Activated naive CD4-positive, alpha-beta T cell treated with anti-CD3 and anti-CD28 coated beads for 36 hours (primary cell): ENCODE measurements around the gene WDR91. TPM values are rescaled to one million over a fixed set of nuclear protein-coding genes. Genes with fewer than 3 reads are reported as not detected.
A peak's percentile ranks its signal among the peaks of the same experiment; 100 is the strongest.

ENCODE experiments used
- CTCF ChIA-PET: fragments of 350-600 bp; sonication (Branson Sonifier 250); formaldehyde crosslinking; loops from one replicate; lab custom pipeline; 2021; ENCODE audit warnings: antibody characterized with exemption; lab: Charles Lee
- DNase-seq: peaks from one replicate; pipeline ENCODE4 v3.0.0-alpha.2; 2020
- H3K27ac Mint-ChIP-seq: one replicate; pipeline ENCODE4 v1.8.0; 2021; ENCODE audit warnings: mild to moderate bottlenecking, mixed read lengths
- H3K27me3 Mint-ChIP-seq: one replicate; pipeline ENCODE4 v1.8.0; 2021; ENCODE audit warnings: low read depth, mixed read lengths
- H3K36me3 Mint-ChIP-seq: one replicate; pipeline ENCODE4 v1.8.0; 2021; ENCODE audit warnings: low read depth, mixed read lengths
- H3K4me1 Mint-ChIP-seq: one replicate; pipeline ENCODE4 v1.8.0; 2021; ENCODE audit warnings: low read depth, mixed read lengths
- H3K4me3 Mint-ChIP-seq: one replicate; pipeline ENCODE4 v1.8.0; 2021; ENCODE audit warnings: mild to moderate bottlenecking, moderate library complexity, mixed read lengths
- H3K9me3 Mint-ChIP-seq: one replicate; pipeline ENCODE4 v1.8.0; 2021; ENCODE audit warnings: mixed read lengths
- intact Hi-C: fragments of 100-400 bp; cut with micrococcal nuclease; formaldehyde crosslinking; loops from one replicate; pipeline ENCODE4 v1.15.1; 2023
- total RNA-seq, 2 experiments: library from RNA; stranded (reverse); gene quantifications; one replicate each; pipeline ENCODE4 v1.2.3, GENCODE V29; 2021

The WDR91 gene
- total RNA-seq, 2 experiments from 2014 or later = 10.6 to 11.1 TPM

- H3K27ac Mint-ChIP-seq = peak within 1 kb of the TSS; percentile 95
- no peaks in the 10 kb centered on the region for H3K9me3 Mint-ChIP-seq
- intact Hi-C loops = loop anchor here (1.0 to 5.0 kb wide), 12 partner anchors 41 to 738 kb away; partner anchors contain the start of genes AGBL3, BPGM and WDR91
- peak within 1 kb of the TSS; percentile 89 for H3K4me3 Mint-ChIP-seq
- no peaks in the 10 kb centered on the region for H3K27me3 Mint-ChIP-seq
- peaks cover 43% of the 10 kb centered on the region for H3K4me1 Mint-ChIP-seq
- DNase-seq = peak; percentile 97
- CTCF ChIA-PET = interaction anchor here (0.6 to 4.9 kb wide), 13 partner anchors 8 to 537 kb away, joined by 3 to 61 read pairs (median 4); partner anchors contain the start of genes AGBL3, TMEM140 and WDR91
- peaks cover 42% of the 10 kb centered on the region for H3K36me3 Mint-ChIP-seq
Measured at GRCh38 chr7:135170274-135170997, 40.9 kb downstream of the WDR91 start, which contains the start of gene CYREN. CYREN (minus strand) TSS chr7:135170707; CDS start chr7:135168922, 1,785 bp downstream.

- CTCF ChIA-PET = interaction anchor here (0.6 to 4.9 kb wide), 7 partner anchors 9 to 216 kb away, joined by 3 to 61 read pairs (median 10); partner anchors contain the start of genes AGBL3, TMEM140 and WDR91
- Mint-ChIP-seq H3K27ac (peak overlapping the region; percentile 95), H3K9me3 (no peaks in the 10 kb centered on the region), H3K4me3 (peak overlapping the region; percentile 89), H3K4me1 (peaks cover 43% of the 10 kb centered on the region), H3K27me3 (no peaks in the 10 kb centered on the region), H3K36me3 (peaks cover 46% of the 10 kb centered on the region)
- intact Hi-C loops = loop anchor here (1.0 to 5.0 kb wide), 15 partner anchors 10 to 853 kb away; partner anchors contain the start of genes AGBL3, BPGM, SLC35B4 and TMEM140
- no peak for DNase-seq
Measured at GRCh38 chr7:135169964-135170273, 41.4 kb downstream of the WDR91 start.

- intact Hi-C loops = loop anchor here (1.0 to 5.0 kb wide), 3 partner anchors 9 to 852 kb away; partner anchors contain the start of genes SLC35B4 and TMEM140
- CTCF ChIA-PET = interaction anchor here (0.5 to 4.9 kb wide), 11 partner anchors 9 to 522 kb away, joined by 3 to 61 read pairs (median 4); partner anchors contain the start of genes AGBL3, TMEM140 and WDR91
- DNase-seq = peak; percentile 85
- Mint-ChIP-seq H3K4me1 (peaks cover 43% of the 10 kb centered on the region), H3K9me3 (no peaks in the 10 kb centered on the region), H3K27me3 (no peaks in the 10 kb centered on the region), H3K36me3 (peaks cover 49% of the 10 kb centered on the region), H3K27ac (peak overlapping the region; percentile 95), H3K4me3 (peak overlapping the region; percentile 89)
Measured at GRCh38 chr7:135169141-135169963, 42.0 kb downstream of the WDR91 start.

GRCh38 chr7:135168489-135169140 lies 42.7 kb downstream of the WDR91 start:
- CTCF ChIA-PET = interaction anchor here (0.5 to 4.9 kb wide), 11 partner anchors 8 to 521 kb away, joined by 3 to 61 read pairs (median 3); partner anchors contain the start of genes AGBL3, TMEM140 and WDR91
- H3K4me3 Mint-ChIP-seq = peak overlapping the region; percentile 89
- no peak for DNase-seq
- no peaks in the 10 kb centered on the region for H3K27me3 Mint-ChIP-seq
- peak overlapping the region; percentile 95 for H3K27ac Mint-ChIP-seq
- peaks cover 46% of the 10 kb centered on the region for H3K4me1 Mint-ChIP-seq
- peaks cover 56% of the 10 kb centered on the region for H3K36me3 Mint-ChIP-seq
- no peaks in the 10 kb centered on the region for H3K9me3 Mint-ChIP-seq
- intact Hi-C loops = loop anchor here (1.0 to 5.0 kb wide), 3 partner anchors 8 to 851 kb away; partner anchors contain the start of genes SLC35B4 and TMEM140

GRCh38 chr7:135168001-135168400 lies 43.3 kb downstream of the WDR91 start:
- intact Hi-C loops = loop anchor here (5.0 kb wide), 1 partner anchor 851 kb away; the partner anchor contains the start of gene SLC35B4
- peak overlapping the region; percentile 95 for H3K27ac Mint-ChIP-seq
- peak; percentile 66 for DNase-seq

GRCh38 chr7:135167365-135167917 lies 43.9 kb downstream of the WDR91 start:
- DNase-seq = no peak
- H3K27me3 Mint-ChIP-seq = no peaks in the 10 kb centered on the region
- H3K27ac Mint-ChIP-seq = peak overlapping the region; percentile 95
- intact Hi-C loops = loop anchor here (5.0 kb wide), 1 partner anchor 850 kb away; the partner anchor contains the start of gene SLC35B4
- peaks cover 62% of the 10 kb centered on the region for H3K36me3 Mint-ChIP-seq
- CTCF ChIA-PET = interaction anchor here (2.7 to 4.9 kb wide), 2 partner anchors 7 to 20 kb away, joined by 14 to 61 read pairs; partner anchors contain the start of gene TMEM140
- peak overlapping the region; percentile 45 for H3K4me3 Mint-ChIP-seq
- peaks cover 6% of the 10 kb centered on the region for H3K9me3 Mint-ChIP-seq
- H3K4me1 Mint-ChIP-seq = peaks cover 46% of the 10 kb centered on the region

More at GRCh38 chr7:135168001-135168400, 43.3 kb downstream of the WDR91 start:
- Mint-ChIP-seq H3K27me3 (no peaks in the 10 kb centered on the region), H3K4me3 (peak overlapping the region; percentile 89), H3K4me1 (peaks cover 46% of the 10 kb centered on the region), H3K36me3 (peaks cover 57% of the 10 kb centered on the region), H3K9me3 (peaks cover under 1% of the 10 kb centered on the region)
- CTCF ChIA-PET = interaction anchor here (1.0 to 4.9 kb wide), 7 partner anchors 7 to 207 kb away, joined by 3 to 61 read pairs (median 10); partner anchors contain the start of genes AGBL3, TMEM140 and WDR91

- CTCF ChIA-PET = no interaction called here
Measured at GRCh38 chr7:135166338-135166990, 44.9 kb downstream of the WDR91 start.

GRCh38 chr7:135165862-135166261 lies 45.5 kb downstream of the WDR91 start:
- no peak for DNase-seq
- Mint-ChIP-seq H3K36me3 (peaks cover 78% of the 10 kb centered on the region), H3K9me3 (peaks cover 11% of the 10 kb centered on the region), H3K27me3 (no peaks in the 10 kb centered on the region), H3K27ac (no peak overlapping the region), H3K4me3 (no peak overlapping the region), H3K4me1 (peaks cover 46% of the 10 kb centered on the region)
- intact Hi-C loops = loop anchor here (5.0 kb wide), 1 partner anchor 849 kb away; the partner anchor contains the start of gene SLC35B4
- CTCF ChIA-PET = no interaction called here

More at GRCh38 chr7:135166338-135166990, 44.9 kb downstream of the WDR91 start:
- no peaks in the 10 kb centered on the region for H3K27me3 Mint-ChIP-seq
- intact Hi-C loops = loop anchor here (5.0 kb wide), 1 partner anchor 849 kb away; the partner anchor contains the start of gene SLC35B4
- H3K4me1 Mint-ChIP-seq = peaks cover 45% of the 10 kb centered on the region
- H3K27ac Mint-ChIP-seq = peak overlapping the region; percentile 95
- no peak overlapping the region for H3K4me3 Mint-ChIP-seq
- H3K36me3 Mint-ChIP-seq = peaks cover 72% of the 10 kb centered on the region
- H3K9me3 Mint-ChIP-seq = peaks cover 11% of the 10 kb centered on the region
- no peak for DNase-seq

- CTCF ChIA-PET = interaction anchor here (1.5 kb wide), 1 partner anchor 532 kb away, joined by 5 read pairs; no protein-coding TSS in a partner anchor
- Mint-ChIP-seq H3K36me3 (peaks cover 83% of the 10 kb centered on the region), H3K27ac (peak overlapping the region; percentile 65), H3K4me1 (peaks cover 55% of the 10 kb centered on the region), H3K27me3 (no peaks in the 10 kb centered on the region), H3K9me3 (peaks cover 11% of the 10 kb centered on the region), H3K4me3 (no peak overlapping the region)
- intact Hi-C loops = loop anchor here (5.0 kb wide), 2 partner anchors 707 to 847 kb away; partner anchors contain the start of genes AKR1B1 and SLC35B4
- DNase-seq = no peak
Measured at GRCh38 chr7:135164357-135165061, 46.8 kb downstream of the WDR91 start.
